Calu3 (cell line): ENCODE data around the gene HNRNPAB. TPM values are rescaled to one million over a fixed set of nuclear protein-coding genes. Genes with fewer than 3 reads are reported as not detected.

Experiments
- BruUV-seq: library from RNA; stranded (reverse); fragments of 400-500 nt; replicated peaks from 2 replicates; lab custom pipeline; 2021; lab: Mats Ljungman, UMichigan
- CTCF ChIA-PET: fragments of 300-600 bp; sonication (Branson Sonifier 250); formaldehyde crosslinking; loops from one replicate; lab custom pipeline; 2022; ENCODE audit warnings: antibody characterized with exemption; lab: Charles Lee
- DNase-seq: peaks from one replicate; pipeline ENCODE4 v3.0.0; 2022
- H3K27ac Mint-ChIP-seq: one replicate; pipeline ENCODE4 v1.8.0; 2022; ENCODE audit warnings: mixed read lengths; ENCODE audit not compliant: unreplicated experiment
- H3K27me3 Mint-ChIP-seq: one replicate; pipeline ENCODE4 v1.8.0; 2022; ENCODE audit warnings: mixed read lengths; ENCODE audit not compliant: unreplicated experiment
- H3K36me3 Mint-ChIP-seq: one replicate; pipeline ENCODE4 v1.8.0; 2022; ENCODE audit warnings: mild to moderate bottlenecking, moderate library complexity, mixed read lengths; ENCODE audit not compliant: insufficient read depth, unreplicated experiment
- H3K4me1 Mint-ChIP-seq: one replicate; pipeline ENCODE4 v1.8.0; 2022; ENCODE audit warnings: mild to moderate bottlenecking, low read depth, mixed read lengths; ENCODE audit not compliant: unreplicated experiment
- H3K4me3 Mint-ChIP-seq: one replicate; pipeline ENCODE4 v1.8.0; 2022; ENCODE audit warnings: mild to moderate bottlenecking, low read depth, moderate library complexity, mixed read lengths; ENCODE audit not compliant: unreplicated experiment
- H3K9me3 Mint-ChIP-seq: one replicate; pipeline ENCODE4 v1.8.0; 2022; ENCODE audit warnings: low read depth, mixed read lengths; ENCODE audit not compliant: unreplicated experiment
- intact Hi-C: fragments of 100-400 bp; cut with micrococcal nuclease; formaldehyde crosslinking; loops from one replicate; pipeline ENCODE4 v1.10.0; 2022; ENCODE audit not compliant: unreplicated experiment
- total RNA-seq: library from RNA; stranded (reverse); gene quantifications from 2 replicates; pipeline ENCODE4 v1.2.3, GENCODE V29; 2022
- TF ChIP-seq, protein P1 (sequence below): fragments of 200-600 bp; IDR thresholded peaks from one replicate; pipeline ENCODE4 v1.8.0; 2022; ENCODE audit warnings: antibody characterized with exemption; ENCODE audit not compliant: unreplicated experiment

Gene HNRNPAB
- total RNA-seq, 1 experiment from 2014 or later = 314 TPM

DNA sequence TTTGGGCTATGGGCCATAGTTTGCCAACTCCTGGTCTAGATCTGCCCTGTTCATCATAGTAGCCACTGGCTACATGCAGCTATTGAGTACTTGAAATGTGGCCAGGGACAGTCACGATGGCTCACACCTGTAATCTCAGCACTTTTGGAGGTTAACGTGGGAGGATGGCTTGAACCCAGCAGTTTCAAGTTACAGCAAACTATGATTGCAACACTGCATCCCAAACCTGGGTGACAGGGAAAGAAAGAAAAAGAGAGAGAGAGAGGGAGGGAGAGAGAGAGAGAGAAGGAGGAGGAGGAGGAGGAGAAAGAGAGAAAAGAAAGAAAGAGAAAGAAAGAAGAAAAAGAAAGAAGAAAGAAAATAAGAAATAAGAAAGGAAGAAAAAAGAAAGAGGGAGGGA, 12.1 kb upstream of the HNRNPAB start:
- no peak for DNase-seq
- H3K36me3 Mint-ChIP-seq = no peaks in the 10 kb centered on the region
- no peak overlapping the region for H3K27ac Mint-ChIP-seq
- TF ChIP-seq, protein P1, sequence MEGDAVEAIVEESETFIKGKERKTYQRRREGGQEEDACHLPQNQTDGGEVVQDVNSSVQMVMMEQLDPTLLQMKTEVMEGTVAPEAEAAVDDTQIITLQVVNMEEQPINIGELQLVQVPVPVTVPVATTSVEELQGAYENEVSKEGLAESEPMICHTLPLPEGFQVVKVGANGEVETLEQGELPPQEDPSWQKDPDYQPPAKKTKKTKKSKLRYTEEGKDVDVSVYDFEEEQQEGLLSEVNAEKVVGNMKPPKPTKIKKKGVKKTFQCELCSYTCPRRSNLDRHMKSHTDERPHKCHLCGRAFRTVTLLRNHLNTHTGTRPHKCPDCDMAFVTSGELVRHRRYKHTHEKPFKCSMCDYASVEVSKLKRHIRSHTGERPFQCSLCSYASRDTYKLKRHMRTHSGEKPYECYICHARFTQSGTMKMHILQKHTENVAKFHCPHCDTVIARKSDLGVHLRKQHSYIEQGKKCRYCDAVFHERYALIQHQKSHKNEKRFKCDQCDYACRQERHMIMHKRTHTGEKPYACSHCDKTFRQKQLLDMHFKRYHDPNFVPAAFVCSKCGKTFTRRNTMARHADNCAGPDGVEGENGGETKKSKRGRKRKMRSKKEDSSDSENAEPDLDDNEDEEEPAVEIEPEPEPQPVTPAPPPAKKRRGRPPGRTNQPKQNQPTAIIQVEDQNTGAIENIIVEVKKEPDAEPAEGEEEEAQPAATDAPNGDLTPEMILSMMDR = no peak
- peaks cover 8% of the 10 kb centered on the region for H3K9me3 Mint-ChIP-seq
- intact Hi-C loops = no loop called here
- H3K4me1 Mint-ChIP-seq = no peaks in the 10 kb centered on the region
- BruUV-seq = no TSS peak
- peaks cover 63% of the 10 kb centered on the region for H3K27me3 Mint-ChIP-seq
- H3K4me3 Mint-ChIP-seq = no peak overlapping the region
- CTCF ChIA-PET = no interaction called here

DNA sequence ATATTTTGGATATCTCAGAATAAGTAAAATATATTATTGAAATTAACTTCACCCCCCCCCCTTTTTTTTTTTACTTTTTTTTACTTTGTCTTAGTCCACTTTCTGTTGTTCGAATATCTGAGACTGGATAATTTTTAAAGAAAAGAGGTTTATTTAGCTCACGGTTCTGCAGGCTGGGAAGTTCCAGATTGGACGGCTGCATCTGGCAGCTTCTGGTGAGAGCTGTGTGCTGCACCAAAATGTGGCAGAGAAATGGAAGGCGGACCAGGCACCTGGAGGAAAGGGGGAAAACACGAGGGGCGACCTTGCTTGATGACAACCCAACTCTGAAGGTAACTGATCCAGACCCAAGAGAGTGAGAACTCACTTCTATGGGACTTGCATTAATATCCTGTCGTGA, 11.5 kb upstream of the HNRNPAB start:
- CTCF ChIA-PET = no interaction called here
- no TSS peak for BruUV-seq
- no peaks in the 10 kb centered on the region for H3K4me1 Mint-ChIP-seq

DNA sequence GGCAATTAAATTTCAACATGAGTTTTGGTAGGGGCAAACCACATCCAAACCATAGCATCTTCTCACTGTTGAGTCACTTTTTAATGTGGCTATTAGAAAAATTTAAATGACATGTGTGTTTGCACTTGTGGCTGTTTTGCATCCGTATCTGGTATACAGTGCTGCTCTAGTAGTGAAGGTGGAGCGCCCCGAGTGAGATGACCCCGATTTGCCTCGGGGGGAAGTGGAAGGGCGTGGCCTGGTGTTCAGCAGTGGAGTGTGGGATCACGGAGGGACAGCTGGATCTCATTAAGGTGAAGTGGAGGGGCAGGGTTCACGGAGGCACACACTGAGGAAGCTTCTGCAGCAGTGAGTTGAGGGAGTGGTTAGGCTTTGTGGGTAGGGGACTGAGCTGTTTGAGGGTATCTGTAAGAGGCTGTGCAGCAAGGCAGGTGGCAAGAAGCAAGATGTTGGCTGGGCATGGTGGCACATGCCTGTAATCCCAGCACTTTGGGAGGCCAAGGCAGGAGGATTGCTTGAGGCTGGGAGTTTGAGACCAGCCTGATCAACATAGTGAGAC, 11.0 kb upstream of the HNRNPAB start:
- Mint-ChIP-seq H3K4me3 (no peak overlapping the region), H3K9me3 (peaks cover 8% of the 10 kb centered on the region), H3K27ac (no peak overlapping the region), H3K27me3 (peaks cover 57% of the 10 kb centered on the region), H3K36me3 (no peaks in the 10 kb centered on the region), H3K4me1 (no peaks in the 10 kb centered on the region)
- no TSS peak for BruUV-seq
- intact Hi-C loops = no loop called here
- TF ChIP-seq, protein P1 = no peak
- DNase-seq = no peak
- CTCF ChIA-PET = no interaction called here

More for the DNA sequence above, 11.5 kb upstream of the HNRNPAB start:
- peaks cover 8% of the 10 kb centered on the region for H3K9me3 Mint-ChIP-seq
- H3K36me3 Mint-ChIP-seq = no peaks in the 10 kb centered on the region
- intact Hi-C loops = no loop called here
- H3K27me3 Mint-ChIP-seq = peaks cover 63% of the 10 kb centered on the region
- H3K27ac Mint-ChIP-seq = no peak overlapping the region
- no peak for DNase-seq
- TF ChIP-seq, protein P1 = no peak
- H3K4me3 Mint-ChIP-seq = no peak overlapping the region

DNA sequence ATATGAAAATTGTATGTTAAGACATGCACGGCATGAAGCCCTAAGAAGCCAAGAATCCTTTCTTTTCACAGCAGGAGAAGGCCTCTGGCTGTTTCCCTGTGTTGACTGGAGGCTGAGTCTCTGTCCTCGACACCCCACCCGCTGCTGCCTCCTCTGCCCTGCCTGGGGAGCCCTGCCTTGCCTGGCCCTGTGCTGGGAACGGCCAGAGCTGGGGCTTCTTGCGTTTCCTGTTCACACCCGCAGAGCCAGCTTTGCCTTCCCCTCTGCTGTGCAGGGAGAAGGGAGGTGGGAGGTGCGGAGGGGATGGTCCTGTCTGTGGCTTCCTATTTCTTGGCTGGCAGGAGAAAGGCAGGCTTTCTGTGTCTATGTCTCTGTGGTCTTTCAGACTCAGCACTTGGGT, 10.3 kb upstream of the HNRNPAB start:
- Mint-ChIP-seq H3K4me1 (no peaks in the 10 kb centered on the region), H3K27me3 (peaks cover 51% of the 10 kb centered on the region), H3K27ac (no peak overlapping the region), H3K9me3 (peaks cover 8% of the 10 kb centered on the region), H3K4me3 (no peak overlapping the region), H3K36me3 (no peaks in the 10 kb centered on the region)
- CTCF ChIA-PET = no interaction called here
- TF ChIP-seq, protein P1 = no peak
- DNase-seq = no peak
- no TSS peak for BruUV-seq
- intact Hi-C loops = no loop called here
